K562 (cell line): Measurements from ENCODE around the gene IFT122. TPM values are rescaled to one million over a fixed set of nuclear protein-coding genes. Genes with fewer than 3 reads are reported as not detected.

Source experiments
- ATAC-seq: fragments of 200-7000 bp; cut with Tn5 transposase; 3 replicates; pipeline ENCODE4 v1.9.1; 2020; ENCODE audit warnings: moderate library complexity
- BruUV-seq: library from RNA; stranded (reverse); fragments of 400-500 nt; replicated peaks from 2 replicates; lab custom pipeline; 2021; lab: Mats Ljungman, UMichigan
- CTCF ChIA-PET: fragments of 300-600 bp; formaldehyde crosslinking; extraction: SDS; loops from one replicate; lab custom pipeline; 2021; ENCODE audit warnings: low intra/inter-chr PET ratio; lab: Yijun Ruan, JAX
- POLR2A ChIA-PET: fragments of 300-600, 350-650 bp; sonication (Branson Sonifier 250); formaldehyde crosslinking; extraction: SDS; loops from one replicate; lab custom pipeline; 2021; ENCODE audit warnings: antibody characterized with exemption, inconsistent platforms; lab: Yijun Ruan, JAX
- DNase-seq, 4 experiments: peaks; one replicate each; pipeline versions ENCODE4 v3.0.0 to v3.0.0-alpha.2; 2011 to 2018; ENCODE audit warnings: low spot score in 3 of 4, mixed read lengths in 3 of 4; ENCODE audit errors: extremely low read depth in 1 of 4
- FAIRE-seq: peaks from 2 replicates; lab custom pipeline; 2011; peaks lifted over from hg19 to GRCh38; lab: Jason Lieb, UNC
- H2AFZ ChIP-seq: 2 replicates; pipeline ENCODE4 v1.6.0; 2011; ENCODE audit warnings: low read depth, low read length, control low read depth, inconsistent platforms
- H3K27ac ChIP-seq: fragments of 200-600 bp; 3 replicates; pipeline ENCODE4 v1.8.0; 2011; ENCODE audit warnings: low read depth, mild to moderate bottlenecking, control low read depth, inconsistent platforms, low read length, moderate library complexity, mixed read lengths; ENCODE audit errors: extremely low read depth
- H3K27me3 ChIP-seq, 2 experiments: fragments of 300-600 bp in 1 of 2; 2 replicates in 1 of 2; 3 replicates in 1 of 2; pipeline versions ENCODE4 v1.6.0 to v1.8.0; 2011; ENCODE audit warnings: inconsistent platforms in 2 of 2, low read length in 2 of 2, mild to moderate bottlenecking in 1 of 2, mixed read lengths in 1 of 2, moderate library complexity in 1 of 2; ENCODE audit not compliant: control insufficient read depth in 2 of 2, insufficient read depth in 2 of 2
- H3K36me3 ChIP-seq: fragments of 300-600 bp; 3 replicates; pipeline ENCODE4 v1.8.0; 2011; ENCODE audit warnings: mild to moderate bottlenecking, low read length, inconsistent platforms; ENCODE audit not compliant: control insufficient read depth, insufficient read depth
- H3K4me1 ChIP-seq, 2 experiments: fragments of 200-600 bp in 1 of 2; replicated peaks in 1 of 2; 2 replicates in 1 of 2; 3 replicates in 1 of 2; pipeline versions ENCODE4 v1.5.1 to v1.8.0; 2011; ENCODE audit warnings: inconsistent platforms in 2 of 2, low read length in 2 of 2, mild to moderate bottlenecking in 1 of 2, mixed read lengths in 1 of 2, moderate library complexity in 1 of 2; ENCODE audit not compliant: control insufficient read depth in 2 of 2, insufficient read depth in 2 of 2
- H3K4me2 ChIP-seq: 2 replicates; pipeline ENCODE4 v1.6.1; 2011; ENCODE audit warnings: low read length, control low read depth, inconsistent platforms, mixed read lengths; ENCODE audit not compliant: insufficient read depth
- H3K4me3 ChIP-seq: fragments of 200-600 bp; sonication (generic), shearing (Covaris generic); 2 replicates; pipeline ENCODE4 v1.5.1; 2016; ENCODE audit warnings: control low read depth, inconsistent platforms
- H3K79me2 ChIP-seq: fragments of 200-600 bp; 3 replicates; pipeline ENCODE4 v1.8.0; 2011; ENCODE audit warnings: low read length, inconsistent platforms; ENCODE audit not compliant: control insufficient read depth, insufficient read depth
- H3K9ac ChIP-seq, 2 experiments: 2 replicates each; pipeline versions ENCODE4 v1.6.0 to v1.6.1; 2011; ENCODE audit warnings: low read depth in 2 of 2, low read length in 2 of 2, control low read depth in 1 of 2, inconsistent platforms in 1 of 2, mild to moderate bottlenecking in 1 of 2, mixed read lengths in 1 of 2; ENCODE audit not compliant: insufficient read depth in 1 of 2
- H3K9me1 ChIP-seq: one replicate; pipeline ENCODE4 v1.6.0; 2011; ENCODE audit warnings: inconsistent platforms, mild to moderate bottlenecking, low read length, moderate library complexity; ENCODE audit not compliant: control insufficient read depth, insufficient read depth
- H3K9me3 ChIP-seq: replicated peaks from 2 replicates; pipeline ENCODE4 v1.5.1; 2011; ENCODE audit warnings: low read depth, low read length, inconsistent platforms; ENCODE audit not compliant: control insufficient read depth, insufficient read depth
- H4K20me1 ChIP-seq: replicated peaks from 2 replicates; pipeline ENCODE4 v1.6.1; 2011; ENCODE audit warnings: low read length, inconsistent platforms, mixed read lengths; ENCODE audit not compliant: control insufficient read depth, insufficient read depth
- GABPB1 ChIP-seq: sonication (generic); formaldehyde crosslinking; IDR thresholded peaks from 2 replicates; pipeline ENCODE4 v1.8.0; 2022; ENCODE audit warnings: mild to moderate bottlenecking, missing genetic modification reagents
- WGBS: fragments of 100-300 bp; shearing (Covaris generic); methylation state at CpG from one replicate; pipeline ENCODE4 v1.1.6; 2016; ENCODE audit warnings: low coverage, mixed read lengths; ENCODE audit not compliant: insufficient coverage; ENCODE audit errors: missing lambda C conversion rate; 5-methylcytosine and 5-hydroxymethylcytosine counted together
- in situ Hi-C: fragments of 300-500 bp; cut with MboI; formaldehyde crosslinking; loops from 4 replicates; pipeline ENCODE4 v1.15.0; 2018; ENCODE audit warnings: inconsistent platforms, mixed read lengths
- intact Hi-C: fragments of 100-400 bp; cut with micrococcal nuclease; formaldehyde crosslinking; loops from 2 replicates; pipeline ENCODE4 v1.14.2; 2022
- polyA plus RNA-seq, 8 experiments: library from polyadenylated mRNA; depleted of rRNA in 4 of 8; stranded (reverse) in 5 of 8; unstranded in 3 of 8; fragments of >200 nt; fragmentation: Nextera tagmentation in 2 of 8; fragmentation: Illumina TruSeq in 1 of 8; extraction: Ambion mirVana in 2 of 8; extraction: Trizol in 1 of 8; gene quantifications; 2 replicates each; pipeline versions ENCODE4 v1.2.1 to v1.2.3, GENCODE V29; 2011 to 2014; ENCODE audit warnings: inconsistent platforms in 1 of 8, missing spikeins in 1 of 8
- total RNA-seq, 7 experiments: library from RNA; depleted of rRNA in 6 of 7; stranded (reverse); fragments of >200 nt in 6 of 7; fragmentation: Illumina TruSeq in 2 of 7; extraction: Trizol in 2 of 7; gene quantifications; 2 replicates each; pipeline versions ENCODE4 v1.2.1 to v1.2.3, GENCODE V29; 2011 to 2021; ENCODE audit warnings: low replicate concordance in 1 of 7
- TF ChIP-seq, protein P1 (sequence below): fragments of 200-800 bp; sonication (Bioruptor generic); IDR thresholded peaks from 2 replicates; pipeline ENCODE4 v1.6.1; 2016; ENCODE audit warnings: missing genetic modification characterization, missing compliant biosample characterization
- TF ChIP-seq, protein P2 (sequence below): fragments of 250-450 bp; sonication (Bioruptor Pico); IDR thresholded peaks from 2 replicates; pipeline ENCODE4 v1.8.0; 2021; ENCODE audit warnings: moderate library complexity, mild to moderate bottlenecking, inconsistent platforms

IFT122 gene
- total and polyA plus RNA-seq, 9 of the 15 experiments (the other 6 are each of a cell fraction or from before 2014, with no cell fraction given): 2.4 to 11.5 (median 7.7) TPM

DNA sequence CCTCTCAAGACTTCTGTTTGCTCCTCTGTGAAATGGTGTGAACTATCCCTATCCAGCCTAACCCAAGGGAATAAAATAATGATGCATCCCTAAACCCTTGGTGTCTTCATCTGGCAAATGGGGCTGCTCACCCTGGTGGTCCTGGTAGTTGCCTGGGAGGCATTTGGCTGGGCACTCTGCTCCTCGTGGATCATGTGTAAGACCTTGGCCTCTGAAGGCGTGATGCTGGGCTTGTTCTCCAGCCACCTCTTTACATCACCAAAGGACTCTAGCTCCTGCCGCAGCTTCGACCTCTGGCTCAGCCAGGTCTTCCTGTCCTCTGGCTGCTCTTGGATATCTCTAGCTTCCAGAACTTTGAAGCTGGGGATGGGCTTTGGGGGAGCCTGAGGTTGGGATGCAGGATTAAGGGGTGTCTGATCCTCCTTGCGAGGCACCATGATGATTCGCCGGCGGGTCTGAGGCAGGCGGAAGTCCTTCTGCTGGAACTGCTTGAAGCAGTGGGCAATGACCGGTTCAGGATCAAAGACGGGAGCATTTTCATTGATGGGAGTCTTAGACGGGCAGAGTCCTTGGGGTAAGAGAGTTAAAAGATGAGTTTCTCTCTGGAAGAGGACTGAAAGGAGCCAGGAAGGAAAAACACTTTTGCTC is 18.7 kb upstream of the IFT122 start:
- no TSS peak for BruUV-seq
- Histone ChIP-seq H4K20me1 (no peaks in the 10 kb centered on the region), H3K4me1 (peaks cover 15 to 22% of the 10 kb centered on the region in 2 experiments; a peak in 4 of 5 replicates), H3K4me2 (no peak overlapping the region), H3K79me2 (no peaks in the 10 kb centered on the region), H3K9me1 (no peaks in the 10 kb centered on the region), H3K27ac (no peak overlapping the region), H2AFZ (no peak overlapping the region), H3K36me3 (no peaks in the 10 kb centered on the region), H3K27me3 (no peaks in the 10 kb centered on the region), H3K9ac (no peak overlapping the region), H3K4me3 (no peak overlapping the region), H3K9me3 (no peaks in the 10 kb centered on the region)
- ATAC-seq (no peak), FAIRE-seq (no peak), DNase-seq (no peak)
- intact Hi-C loops: no loop called here
- CTCF ChIA-PET: no interaction called here
- WGBS: 77% methylated on average over 12 of the region's 12 CpGs
- no peak for TF ChIP-seq GABPB1 (CRISPR knock-in tag)
- TF ChIP-seq, protein P1, sequence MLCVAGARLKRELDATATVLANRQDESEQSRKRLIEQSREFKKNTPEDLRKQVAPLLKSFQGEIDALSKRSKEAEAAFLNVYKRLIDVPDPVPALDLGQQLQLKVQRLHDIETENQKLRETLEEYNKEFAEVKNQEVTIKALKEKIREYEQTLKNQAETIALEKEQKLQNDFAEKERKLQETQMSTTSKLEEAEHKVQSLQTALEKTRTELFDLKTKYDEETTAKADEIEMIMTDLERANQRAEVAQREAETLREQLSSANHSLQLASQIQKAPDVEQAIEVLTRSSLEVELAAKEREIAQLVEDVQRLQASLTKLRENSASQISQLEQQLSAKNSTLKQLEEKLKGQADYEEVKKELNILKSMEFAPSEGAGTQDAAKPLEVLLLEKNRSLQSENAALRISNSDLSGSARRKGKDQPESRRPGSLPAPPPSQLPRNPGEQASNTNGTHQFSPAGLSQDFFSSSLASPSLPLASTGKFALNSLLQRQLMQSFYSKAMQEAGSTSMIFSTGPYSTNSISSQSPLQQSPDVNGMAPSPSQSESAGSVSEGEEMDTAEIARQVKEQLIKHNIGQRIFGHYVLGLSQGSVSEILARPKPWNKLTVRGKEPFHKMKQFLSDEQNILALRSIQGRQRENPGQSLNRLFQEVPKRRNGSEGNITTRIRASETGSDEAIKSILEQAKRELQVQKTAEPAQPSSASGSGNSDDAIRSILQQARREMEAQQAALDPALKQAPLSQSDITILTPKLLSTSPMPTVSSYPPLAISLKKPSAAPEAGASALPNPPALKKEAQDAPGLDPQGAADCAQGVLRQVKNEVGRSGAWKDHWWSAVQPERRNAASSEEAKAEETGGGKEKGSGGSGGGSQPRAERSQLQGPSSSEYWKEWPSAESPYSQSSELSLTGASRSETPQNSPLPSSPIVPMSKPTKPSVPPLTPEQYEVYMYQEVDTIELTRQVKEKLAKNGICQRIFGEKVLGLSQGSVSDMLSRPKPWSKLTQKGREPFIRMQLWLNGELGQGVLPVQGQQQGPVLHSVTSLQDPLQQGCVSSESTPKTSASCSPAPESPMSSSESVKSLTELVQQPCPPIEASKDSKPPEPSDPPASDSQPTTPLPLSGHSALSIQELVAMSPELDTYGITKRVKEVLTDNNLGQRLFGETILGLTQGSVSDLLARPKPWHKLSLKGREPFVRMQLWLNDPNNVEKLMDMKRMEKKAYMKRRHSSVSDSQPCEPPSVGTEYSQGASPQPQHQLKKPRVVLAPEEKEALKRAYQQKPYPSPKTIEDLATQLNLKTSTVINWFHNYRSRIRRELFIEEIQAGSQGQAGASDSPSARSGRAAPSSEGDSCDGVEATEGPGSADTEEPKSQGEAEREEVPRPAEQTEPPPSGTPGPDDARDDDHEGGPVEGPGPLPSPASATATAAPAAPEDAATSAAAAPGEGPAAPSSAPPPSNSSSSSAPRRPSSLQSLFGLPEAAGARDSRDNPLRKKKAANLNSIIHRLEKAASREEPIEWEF (CRISPR knock-in tag): no peak
- TF ChIP-seq, protein P2, sequence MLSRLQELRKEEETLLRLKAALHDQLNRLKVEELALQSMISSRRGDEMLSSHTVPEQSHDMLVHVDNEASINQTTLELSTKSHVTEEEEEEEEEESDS: no peak
- POLR2A ChIA-PET: interaction anchor here (1.6 kb wide), 1 partner anchor 10 kb away, joined by 6 read pairs; no protein-coding TSS in a partner anchor
- in situ Hi-C loops: no loop called here
